Natural killer cell (primary cell): ENCODE results near the gene ABCA12. TPM values are rescaled to one million over a fixed set of nuclear protein-coding genes. Genes with fewer than 3 reads are reported as not detected.

Source experiments
- ATAC-seq, 3 donors: fragments of 150-1000 bp in 2 of 3; fragments of 200-7000 bp in 1 of 3; cut with Tn5 transposase; 1 replicate in 1 of 3; 2 replicates in 2 of 3; pipeline ENCODE4 v1.10.0; 2021; ENCODE audit warnings: mild to moderate bottlenecking in 2 of 3, moderate library complexity in 2 of 3
- DNase-seq, 2 donors: peaks; one replicate each; pipeline versions ENCODE4 v3.0.0 to v3.0.0-alpha.2; 2013 to 2021; ENCODE audit warnings: mixed read lengths in 1 of 2
- H3K27ac ChIP-seq: one replicate; pipeline ENCODE4 v1.5.1; 2013; ENCODE audit warnings: mild to moderate bottlenecking, low read length
- H3K27me3 ChIP-seq: one replicate; pipeline ENCODE4 v1.6.1; 2013; ENCODE audit warnings: low read length; ENCODE audit not compliant: control insufficient read depth, insufficient read depth
- H3K36me3 ChIP-seq: one replicate; pipeline ENCODE4 v1.6.1; 2013; ENCODE audit warnings: low read length; ENCODE audit not compliant: control insufficient read depth, insufficient read depth
- H3K4me1 ChIP-seq: one replicate; pipeline ENCODE4 v1.6.1; 2013; ENCODE audit warnings: low read length; ENCODE audit not compliant: control insufficient read depth, insufficient read depth
- H3K4me3 ChIP-seq: one replicate; pipeline ENCODE4 v1.5.1; 2013; ENCODE audit warnings: low read length
- H3K9me3 ChIP-seq: one replicate; pipeline ENCODE4 v1.6.1; 2013; ENCODE audit warnings: low read length; ENCODE audit not compliant: control insufficient read depth, insufficient read depth
- H3K27ac Mint-ChIP-seq, 2 donors: one replicate each; pipeline ENCODE4 v1.8.0; 2022; ENCODE audit warnings: mild to moderate bottlenecking in 2 of 2, mixed read lengths in 2 of 2, moderate library complexity in 1 of 2
- H3K27me3 Mint-ChIP-seq, 2 donors: one replicate each; pipeline ENCODE4 v1.8.0; 2022; ENCODE audit warnings: low read depth in 2 of 2, mixed read lengths in 2 of 2
- H3K36me3 Mint-ChIP-seq: one replicate; pipeline ENCODE4 v1.8.0; 2022; ENCODE audit warnings: mixed read lengths
- H3K4me1 Mint-ChIP-seq, 2 donors: one replicate each; pipeline ENCODE4 v1.8.0; 2022; ENCODE audit warnings: mixed read lengths in 2 of 2
- H3K4me3 Mint-ChIP-seq: one replicate; pipeline ENCODE4 v1.8.0; 2022; ENCODE audit warnings: mild to moderate bottlenecking, moderate library complexity, mixed read lengths
- H3K9me3 Mint-ChIP-seq, 2 donors: one replicate each; pipeline ENCODE4 v1.8.0; 2022; ENCODE audit warnings: mixed read lengths in 2 of 2
- CTCF ChIP-seq: fragments of 200-600 bp; IDR thresholded peaks from one replicate; pipeline ENCODE4 v1.8.0; 2022; ENCODE audit warnings: antibody characterized with exemption
- WGBS: methylation state at CpG from one replicate; pipeline ENCODE4 v1.1.7; 2013; ENCODE audit warnings: missing lambda C conversion rate; ENCODE audit not compliant: insufficient coverage; 5-methylcytosine and 5-hydroxymethylcytosine counted together
- intact Hi-C: fragments of 100-400 bp; cut with micrococcal nuclease; formaldehyde crosslinking; loops from one replicate; pipeline ENCODE4 v1.14.2; 2022
- total RNA-seq, 4 donors: library from RNA; stranded (reverse); fragments of 120-200 nt in 1 of 4; gene quantifications; one replicate each; pipeline versions ENCODE4 v1.2.3 to v1.2.4, GENCODE V29; 2013 to 2022

The ABCA12 gene
- total RNA-seq, 3 donors from 2014 or later (not counting 1 experiment from before 2014, with no cell fraction given): not detected

GRCh38 chr2:215027779-215028178 is 110.6 kb downstream of the ABCA12 start:
- no peaks in the 10 kb centered on the region for H3K36me3 Mint-ChIP-seq
- H3K27ac Mint-ChIP-seq: no peak overlapping the region
- intact Hi-C loops: no loop called here
- no peaks in the 10 kb centered on the region for H3K27me3 Mint-ChIP-seq
- no peak overlapping the region for H3K4me3 Mint-ChIP-seq
- no peaks in the 10 kb centered on the region for H3K4me1 ChIP-seq
- no peak overlapping the region for H3K27ac ChIP-seq
- no peaks in the 10 kb centered on the region for H3K36me3 ChIP-seq
- WGBS: no CpG with 5 or more reads among the region's 2 CpGs
- no peaks in the 10 kb centered on the region for H3K4me1 Mint-ChIP-seq
- H3K9me3 ChIP-seq: no peaks in the 10 kb centered on the region
- H3K9me3 Mint-ChIP-seq: peaks cover 0 to 2% of the 10 kb centered on the region in 2 donors
- no peak overlapping the region for H3K4me3 ChIP-seq
- ATAC-seq (no peak), DNase-seq (no peak)
- H3K27me3 ChIP-seq: no peaks in the 10 kb centered on the region
- no peak for TF ChIP-seq CTCF

- no peak for TF ChIP-seq CTCF
- no peaks in the 10 kb centered on the region for H3K4me1 ChIP-seq
- no peaks in the 10 kb centered on the region for H3K4me1 Mint-ChIP-seq
- H3K27ac Mint-ChIP-seq: no peak overlapping the region
- H3K4me3 Mint-ChIP-seq: no peak overlapping the region
- 98% methylated on average over 2 of the region's 2 CpGs for WGBS
- no peaks in the 10 kb centered on the region for H3K9me3 Mint-ChIP-seq
- DNase-seq: no peak
- H3K4me3 ChIP-seq: no peak overlapping the region
- no peaks in the 10 kb centered on the region for H3K27me3 Mint-ChIP-seq
- H3K27ac ChIP-seq: no peak overlapping the region
- intact Hi-C loops: no loop called here
- H3K27me3 ChIP-seq: no peaks in the 10 kb centered on the region
- H3K36me3 Mint-ChIP-seq: no peaks in the 10 kb centered on the region
- no peaks in the 10 kb centered on the region for H3K36me3 ChIP-seq
- no peaks in the 10 kb centered on the region for H3K9me3 ChIP-seq
- no peak for ATAC-seq
Observed at GRCh38 chr2:215022910-215023309, 115.5 kb downstream of the ABCA12 start.

DNA sequence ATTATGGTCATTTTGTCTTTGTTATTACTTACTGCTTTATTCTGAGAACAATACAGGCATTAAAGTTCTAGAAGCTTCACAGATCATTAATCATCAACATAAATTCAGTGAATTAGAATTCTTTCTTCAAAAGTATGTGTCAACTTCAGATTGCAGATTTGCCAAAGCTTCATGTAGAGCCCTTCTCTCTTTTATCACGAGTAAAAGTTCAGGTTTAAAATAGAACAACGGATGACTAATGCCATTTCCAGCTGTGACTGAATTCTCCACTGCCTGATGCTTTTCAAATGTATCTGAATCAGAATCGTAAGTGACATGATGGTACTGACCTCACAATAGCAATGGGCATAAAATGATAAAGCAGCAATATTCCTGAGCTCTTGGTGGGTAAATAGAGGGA is 116.0 kb downstream of the ABCA12 start:
- Histone ChIP-seq H3K9me3 (no peaks in the 10 kb centered on the region), H3K27me3 (no peaks in the 10 kb centered on the region), H3K36me3 (no peaks in the 10 kb centered on the region), H3K4me1 (no peaks in the 10 kb centered on the region), H3K27ac (no peak overlapping the region), H3K4me3 (no peak overlapping the region)
- ATAC-seq (no peak), DNase-seq (no peak)
- TF ChIP-seq CTCF: no peak
- 66% methylated on average over 3 of the region's 3 CpGs for WGBS
- Mint-ChIP-seq H3K27me3 (no peaks in the 10 kb centered on the region), H3K4me1 (no peaks in the 10 kb centered on the region), H3K9me3 (no peaks in the 10 kb centered on the region), H3K36me3 (no peaks in the 10 kb centered on the region), H3K4me3 (no peak overlapping the region), H3K27ac (no peak overlapping the region)
- intact Hi-C loops: no loop called here

DNA sequence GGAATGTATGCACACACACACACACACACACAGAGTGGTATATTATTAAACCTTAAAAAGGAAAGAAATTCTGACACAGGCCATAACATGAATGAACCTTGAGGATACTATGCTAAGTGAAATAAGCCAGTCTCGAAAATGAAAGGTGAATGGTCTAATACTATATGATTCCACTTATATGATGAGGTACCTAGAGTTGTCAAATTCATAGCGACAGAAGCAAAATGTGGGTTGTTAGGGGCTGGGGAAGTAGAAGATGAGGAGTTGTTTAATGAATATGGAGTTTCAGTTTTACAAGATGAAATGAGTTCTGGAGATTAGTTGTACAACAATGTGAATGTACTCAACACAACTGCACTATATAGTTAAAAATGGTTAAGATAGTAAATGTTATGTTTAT is 118.1 kb downstream of the ABCA12 start:
- no peak for ATAC-seq
- TF ChIP-seq CTCF: no peak
- intact Hi-C loops: no loop called here
- WGBS: 41% methylated on average over 2 of the region's 2 CpGs
- no peak for DNase-seq
- H3K9me3 ChIP-seq: no peaks in the 10 kb centered on the region
- Mint-ChIP-seq H3K27ac (no peak overlapping the region), H3K27me3 (no peaks in the 10 kb centered on the region), H3K4me3 (no peak overlapping the region), H3K9me3 (no peaks in the 10 kb centered on the region), H3K4me1 (no peaks in the 10 kb centered on the region), H3K36me3 (no peaks in the 10 kb centered on the region)
- no peak overlapping the region for H3K27ac ChIP-seq
- no peaks in the 10 kb centered on the region for H3K4me1 ChIP-seq
- H3K27me3 ChIP-seq: no peaks in the 10 kb centered on the region
- H3K4me3 ChIP-seq: no peak overlapping the region
- no peaks in the 10 kb centered on the region for H3K36me3 ChIP-seq
